K562 (cell line): ENCODE results near the gene ADAP1. TPM values are rescaled to one million over a fixed set of nuclear protein-coding genes. Genes with fewer than 3 reads are reported as not detected.

Experiments used
- ATAC-seq: fragments of 200-7000 bp; cut with Tn5 transposase; 3 replicates; pipeline ENCODE4 v1.9.1; 2020; ENCODE audit warnings: moderate library complexity
- BruUV-seq: library from RNA; stranded (reverse); fragments of 400-500 nt; replicated peaks from 2 replicates; lab custom pipeline; 2021; lab: Mats Ljungman, UMichigan
- CTCF ChIA-PET: fragments of 300-600 bp; formaldehyde crosslinking; extraction: SDS; loops from one replicate; lab custom pipeline; 2021; ENCODE audit warnings: low intra/inter-chr PET ratio; lab: Yijun Ruan, JAX
- POLR2A ChIA-PET: fragments of 300-600, 350-650 bp; sonication (Branson Sonifier 250); formaldehyde crosslinking; extraction: SDS; loops from one replicate; lab custom pipeline; 2021; ENCODE audit warnings: antibody characterized with exemption, inconsistent platforms; lab: Yijun Ruan, JAX
- DNase-seq, 4 experiments: peaks; one replicate each; pipeline versions ENCODE4 v3.0.0 to v3.0.0-alpha.2; 2011 to 2018; ENCODE audit warnings: low spot score in 3 of 4, mixed read lengths in 3 of 4; ENCODE audit errors: extremely low read depth in 1 of 4
- FAIRE-seq: peaks from 2 replicates; lab custom pipeline; 2011; peaks lifted over from hg19 to GRCh38; lab: Jason Lieb, UNC
- H2AFZ ChIP-seq: 2 replicates; pipeline ENCODE4 v1.6.0; 2011; ENCODE audit warnings: low read depth, low read length, control low read depth, inconsistent platforms
- H3K27ac ChIP-seq: fragments of 200-600 bp; 3 replicates; pipeline ENCODE4 v1.8.0; 2011; ENCODE audit warnings: low read depth, mild to moderate bottlenecking, control low read depth, inconsistent platforms, low read length, moderate library complexity, mixed read lengths; ENCODE audit errors: extremely low read depth
- H3K27me3 ChIP-seq, 2 experiments: fragments of 300-600 bp in 1 of 2; 2 replicates in 1 of 2; 3 replicates in 1 of 2; pipeline versions ENCODE4 v1.6.0 to v1.8.0; 2011; ENCODE audit warnings: inconsistent platforms in 2 of 2, low read length in 2 of 2, mild to moderate bottlenecking in 1 of 2, mixed read lengths in 1 of 2, moderate library complexity in 1 of 2; ENCODE audit not compliant: control insufficient read depth in 2 of 2, insufficient read depth in 2 of 2
- H3K36me3 ChIP-seq: fragments of 300-600 bp; 3 replicates; pipeline ENCODE4 v1.8.0; 2011; ENCODE audit warnings: mild to moderate bottlenecking, low read length, inconsistent platforms; ENCODE audit not compliant: control insufficient read depth, insufficient read depth
- H3K4me1 ChIP-seq, 2 experiments: fragments of 200-600 bp in 1 of 2; replicated peaks in 1 of 2; 2 replicates in 1 of 2; 3 replicates in 1 of 2; pipeline versions ENCODE4 v1.5.1 to v1.8.0; 2011; ENCODE audit warnings: inconsistent platforms in 2 of 2, low read length in 2 of 2, mild to moderate bottlenecking in 1 of 2, mixed read lengths in 1 of 2, moderate library complexity in 1 of 2; ENCODE audit not compliant: control insufficient read depth in 2 of 2, insufficient read depth in 2 of 2
- H3K4me2 ChIP-seq: 2 replicates; pipeline ENCODE4 v1.6.1; 2011; ENCODE audit warnings: low read length, control low read depth, inconsistent platforms, mixed read lengths; ENCODE audit not compliant: insufficient read depth
- H3K4me3 ChIP-seq: fragments of 200-600 bp; sonication (generic), shearing (Covaris generic); 2 replicates; pipeline ENCODE4 v1.5.1; 2016; ENCODE audit warnings: control low read depth, inconsistent platforms
- H3K79me2 ChIP-seq: fragments of 200-600 bp; 3 replicates; pipeline ENCODE4 v1.8.0; 2011; ENCODE audit warnings: low read length, inconsistent platforms; ENCODE audit not compliant: control insufficient read depth, insufficient read depth
- H3K9ac ChIP-seq, 2 experiments: 2 replicates each; pipeline versions ENCODE4 v1.6.0 to v1.6.1; 2011; ENCODE audit warnings: low read depth in 2 of 2, low read length in 2 of 2, control low read depth in 1 of 2, inconsistent platforms in 1 of 2, mild to moderate bottlenecking in 1 of 2, mixed read lengths in 1 of 2; ENCODE audit not compliant: insufficient read depth in 1 of 2
- H3K9me1 ChIP-seq: one replicate; pipeline ENCODE4 v1.6.0; 2011; ENCODE audit warnings: inconsistent platforms, mild to moderate bottlenecking, low read length, moderate library complexity; ENCODE audit not compliant: control insufficient read depth, insufficient read depth
- H3K9me3 ChIP-seq: replicated peaks from 2 replicates; pipeline ENCODE4 v1.5.1; 2011; ENCODE audit warnings: low read depth, low read length, inconsistent platforms; ENCODE audit not compliant: control insufficient read depth, insufficient read depth
- H4K20me1 ChIP-seq: replicated peaks from 2 replicates; pipeline ENCODE4 v1.6.1; 2011; ENCODE audit warnings: low read length, inconsistent platforms, mixed read lengths; ENCODE audit not compliant: control insufficient read depth, insufficient read depth
- ILF3 ChIP-seq: fragments of 450-650 bp; IDR thresholded peaks from 2 replicates; pipeline ENCODE4 v1.6.1; 2018; ENCODE audit warnings: antibody characterized with exemption, mild to moderate bottlenecking, moderate library complexity, borderline replicate concordance
- POLR2G ChIP-seq: fragments of 200-400 bp; formaldehyde crosslinking; IDR thresholded peaks from 2 replicates; pipeline ENCODE4 v1.6.1; 2017; ENCODE audit warnings: low read depth, mild to moderate bottlenecking, antibody characterized with exemption, low read length, moderate library complexity
- RBFOX2 ChIP-seq: fragments of 200-400 bp; formaldehyde crosslinking; IDR thresholded peaks from 2 replicates; pipeline ENCODE4 v1.6.1; 2017; ENCODE audit warnings: low read depth, mild to moderate bottlenecking, low read length, moderate library complexity
- RBM22 ChIP-seq: fragments of 200-400 bp; formaldehyde crosslinking; IDR thresholded peaks from 2 replicates; pipeline ENCODE4 v1.6.1; 2018; ENCODE audit warnings: low read length, low read depth; ENCODE audit not compliant: poor library complexity, severe bottlenecking
- RFX7 ChIP-seq: fragments of 250-450 bp; sonication (Bioruptor Pico); IDR thresholded peaks from 2 replicates; pipeline ENCODE4 v1.5.1; 2021; ENCODE audit warnings: mild to moderate bottlenecking
- SUPT5H ChIP-seq: fragments of 450-650 bp; IDR thresholded peaks from 2 replicates; pipeline ENCODE4 v1.6.1; 2016
- ZNF239 ChIP-seq: fragments of 250-450 bp; sonication (Bioruptor Pico); IDR thresholded peaks from 2 replicates; pipeline ENCODE4 v1.4.0; 2020; ENCODE audit warnings: mild to moderate bottlenecking
- WGBS: fragments of 100-300 bp; shearing (Covaris generic); methylation state at CpG from one replicate; pipeline ENCODE4 v1.1.6; 2016; ENCODE audit warnings: low coverage, mixed read lengths; ENCODE audit not compliant: insufficient coverage; ENCODE audit errors: missing lambda C conversion rate; 5-methylcytosine and 5-hydroxymethylcytosine counted together
- in situ Hi-C: fragments of 300-500 bp; cut with MboI; formaldehyde crosslinking; loops from 4 replicates; pipeline ENCODE4 v1.15.0; 2018; ENCODE audit warnings: inconsistent platforms, mixed read lengths
- intact Hi-C: fragments of 100-400 bp; cut with micrococcal nuclease; formaldehyde crosslinking; loops from 2 replicates; pipeline ENCODE4 v1.14.2; 2022
- polyA plus RNA-seq, 8 experiments: library from polyadenylated mRNA; depleted of rRNA in 4 of 8; stranded (reverse) in 5 of 8; unstranded in 3 of 8; fragments of >200 nt; fragmentation: Nextera tagmentation in 2 of 8; fragmentation: Illumina TruSeq in 1 of 8; extraction: Ambion mirVana in 2 of 8; extraction: Trizol in 1 of 8; gene quantifications; 2 replicates each; pipeline versions ENCODE4 v1.2.1 to v1.2.3, GENCODE V29; 2011 to 2014; ENCODE audit warnings: inconsistent platforms in 1 of 8, missing spikeins in 1 of 8
- total RNA-seq, 7 experiments: library from RNA; depleted of rRNA in 6 of 7; stranded (reverse); fragments of >200 nt in 6 of 7; fragmentation: Illumina TruSeq in 2 of 7; extraction: Trizol in 2 of 7; gene quantifications; 2 replicates each; pipeline versions ENCODE4 v1.2.1 to v1.2.3, GENCODE V29; 2011 to 2021; ENCODE audit warnings: low replicate concordance in 1 of 7
- TF ChIP-seq, protein P1 (sequence below): fragments of 450-650 bp; formaldehyde crosslinking; IDR thresholded peaks from 2 replicates; pipeline ENCODE4 v1.4.0; 2022; ENCODE audit warnings: missing genetic modification characterization
- TF ChIP-seq, protein P2 (sequence below): sonication (generic); formaldehyde crosslinking; IDR thresholded peaks from 2 replicates; pipeline ENCODE4 v1.8.0; 2022; ENCODE audit warnings: mild to moderate bottlenecking, low read depth, missing genetic modification reagents

The ADAP1 gene
- total and polyA plus RNA-seq, 9 of the 15 experiments (the other 6 are each of a cell fraction or from before 2014, with no cell fraction given): 0.27 to 1.4 (median 0.52) TPM; not detected in 3

GRCh38 chr7:888081-889024, 66.1 kb downstream of the ADAP1 start:
- no peak for FAIRE-seq
- TF ChIP-seq RBFOX2 (peak; percentile 30; the same call in 1 of the 2 replicates), SUPT5H (no peak), RFX7 (CRISPR knock-in tag) (no peak), ILF3 (no peak), RBM22 (peak; percentile 82), ZNF239 (CRISPR knock-in tag) (no peak), POLR2G (peak; percentile 63; the same call in 1 of the 2 replicates)
- TF ChIP-seq, protein P1, sequence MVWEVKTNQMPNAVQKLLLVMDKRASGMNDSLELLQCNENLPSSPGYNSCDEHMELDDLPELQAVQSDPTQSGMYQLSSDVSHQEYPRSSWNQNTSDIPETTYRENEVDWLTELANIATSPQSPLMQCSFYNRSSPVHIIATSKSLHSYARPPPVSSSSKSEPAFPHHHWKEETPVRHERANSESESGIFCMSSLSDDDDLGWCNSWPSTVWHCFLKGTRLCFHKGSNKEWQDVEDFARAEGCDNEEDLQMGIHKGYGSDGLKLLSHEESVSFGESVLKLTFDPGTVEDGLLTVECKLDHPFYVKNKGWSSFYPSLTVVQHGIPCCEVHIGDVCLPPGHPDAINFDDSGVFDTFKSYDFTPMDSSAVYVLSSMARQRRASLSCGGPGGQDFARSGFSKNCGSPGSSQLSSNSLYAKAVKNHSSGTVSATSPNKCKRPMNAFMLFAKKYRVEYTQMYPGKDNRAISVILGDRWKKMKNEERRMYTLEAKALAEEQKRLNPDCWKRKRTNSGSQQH (CRISPR knock-in tag): no peak
- TF ChIP-seq, protein P2, sequence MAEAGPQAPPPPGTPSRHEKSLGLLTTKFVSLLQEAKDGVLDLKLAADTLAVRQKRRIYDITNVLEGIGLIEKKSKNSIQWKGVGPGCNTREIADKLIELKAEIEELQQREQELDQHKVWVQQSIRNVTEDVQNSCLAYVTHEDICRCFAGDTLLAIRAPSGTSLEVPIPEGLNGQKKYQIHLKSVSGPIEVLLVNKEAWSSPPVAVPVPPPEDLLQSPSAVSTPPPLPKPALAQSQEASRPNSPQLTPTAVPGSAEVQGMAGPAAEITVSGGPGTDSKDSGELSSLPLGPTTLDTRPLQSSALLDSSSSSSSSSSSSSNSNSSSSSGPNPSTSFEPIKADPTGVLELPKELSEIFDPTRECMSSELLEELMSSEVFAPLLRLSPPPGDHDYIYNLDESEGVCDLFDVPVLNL: no peak
- POLR2A ChIA-PET: interaction anchor here (0.6 kb wide), 1 partner anchor 807 kb away, joined by 3 read pairs; no protein-coding TSS in a partner anchor
- Histone ChIP-seq H3K4me2 (no peak overlapping the region), H3K4me3 (no peak overlapping the region), H3K27ac (no peak overlapping the region), H4K20me1 (peaks cover 15% of the 10 kb centered on the region; the same call in 1 of the 2 replicates), H3K9ac (no peak overlapping the region), H3K79me2 (peaks cover 61% of the 10 kb centered on the region), H3K9me3 (no peaks in the 10 kb centered on the region), H3K9me1 (peaks cover 3% of the 10 kb centered on the region), H3K27me3 (no peaks in the 10 kb centered on the region; a peak in 1 of 5 replicates), H3K36me3 (peaks cover 79% of the 10 kb centered on the region; the same call in 2 of the 3 replicates), H3K4me1 (peaks cover 0 to 37% of the 10 kb centered on the region in 2 experiments; a peak in 2 of 5 replicates), H2AFZ (no peak overlapping the region)
- DNase-seq: no peak
- 95% methylated on average over 37 of the region's 43 CpGs for WGBS
- ATAC-seq: no peak
- intact Hi-C loops (no loop called here), in situ Hi-C loops (no loop called here)
- no TSS peak for BruUV-seq
- CTCF ChIA-PET: no interaction called here
